IMR-90 (cell line): Measurements from ENCODE around the gene TOMM40L. TPM values are rescaled to one million over a fixed set of nuclear protein-coding genes. Genes with fewer than 3 reads are reported as not detected.

Source experiments
- ATAC-seq: fragments of 200-7000 bp; cut with Tn5 transposase; 2 replicates; pipeline ENCODE4 v1.9.1; 2020; ENCODE audit warnings: low read depth, mild to moderate bottlenecking, moderate library complexity
- BruUV-seq: library from RNA; stranded (reverse); fragments of 400-500 nt; replicated peaks from 2 replicates; lab custom pipeline; 2021; lab: Mats Ljungman, UMichigan
- CTCF ChIA-PET: fragments of 300-600 bp; formaldehyde crosslinking; extraction: SDS; loops from one replicate; lab custom pipeline; 2021; ENCODE audit warnings: antibody characterized with exemption; lab: Yijun Ruan, JAX
- POLR2A ChIA-PET: fragments of 300-600 bp; sonication (Branson Sonifier 250); formaldehyde crosslinking; loops from one replicate; lab custom pipeline; 2022; ENCODE audit warnings: antibody characterized with exemption; ENCODE audit not compliant: unreplicated experiment; lab: Charles Lee
- DNase-seq: peaks from one replicate; pipeline ENCODE4 v3.0.0; 2013
- H2AFZ ChIP-seq: replicated peaks from 2 replicates; pipeline ENCODE3; 2013; ENCODE audit warnings: low read length, mild to moderate bottlenecking; ENCODE audit not compliant: poor library complexity
- H2AK5ac ChIP-seq: 2 replicates; pipeline ENCODE4 v1.6.1; 2013; ENCODE audit warnings: low read depth, low read length, inconsistent platforms
- H2AK9ac ChIP-seq: replicated peaks from 2 replicates; pipeline ENCODE3; 2013; ENCODE audit warnings: mild to moderate bottlenecking, low read depth, low read length, moderate library complexity; ENCODE audit not compliant: poor library complexity
- H2BK120ac ChIP-seq: 2 replicates; pipeline ENCODE4 v1.6.1; 2013; ENCODE audit warnings: low read depth, low read length, inconsistent platforms
- H2BK15ac ChIP-seq: 3 replicates; pipeline ENCODE4 v1.6.1; 2013; ENCODE audit warnings: low read depth, low read length, inconsistent platforms
- H2BK20ac ChIP-seq: 2 replicates; pipeline ENCODE4 v1.6.1; 2013; ENCODE audit warnings: low read depth, mild to moderate bottlenecking, inconsistent platforms, low read length, moderate library complexity
- H2BK5ac ChIP-seq: 2 replicates; pipeline ENCODE4 v1.6.1; 2013; ENCODE audit warnings: mild to moderate bottlenecking, low read depth, low read length, inconsistent platforms; ENCODE audit not compliant: poor library complexity, severe bottlenecking
- H3K14ac ChIP-seq: replicated peaks from 2 replicates; pipeline ENCODE4 v1.6.1; 2013; ENCODE audit warnings: low read depth, low read length, inconsistent platforms
- H3K18ac ChIP-seq: 2 replicates; pipeline ENCODE4 v1.6.1; 2013; ENCODE audit warnings: low read depth, low read length, control low read depth
- H3K23ac ChIP-seq: 2 replicates; pipeline ENCODE4 v1.6.1; 2013; ENCODE audit warnings: low read depth, low read length, inconsistent platforms
- H3K27ac ChIP-seq: 2 replicates; pipeline ENCODE4 v1.5.1; 2013; ENCODE audit warnings: mild to moderate bottlenecking, control low read depth, low read length; ENCODE audit not compliant: insufficient read depth
- H3K27me3 ChIP-seq: 2 replicates; pipeline ENCODE4 v1.6.1; 2013; ENCODE audit warnings: low read length; ENCODE audit not compliant: control insufficient read depth, insufficient read depth
- H3K36me3 ChIP-seq: 2 replicates; pipeline ENCODE4 v1.6.1; 2013; ENCODE audit warnings: low read length, mixed read lengths; ENCODE audit not compliant: control insufficient read depth, insufficient read depth
- H3K4ac ChIP-seq: 2 replicates; pipeline ENCODE4 v1.6.1; 2013; ENCODE audit warnings: low read depth, low read length, inconsistent platforms
- H3K4me1 ChIP-seq: 2 replicates; pipeline ENCODE4 v1.6.1; 2013; ENCODE audit warnings: low read length, mixed read lengths; ENCODE audit not compliant: control insufficient read depth, insufficient read depth
- H3K4me2 ChIP-seq: 2 replicates; pipeline ENCODE4 v1.6.1; 2013; ENCODE audit warnings: low read depth, mild to moderate bottlenecking, control low read depth, low read length, moderate library complexity
- H3K4me3 ChIP-seq: 2 replicates; pipeline ENCODE4 v1.5.1; 2013; ENCODE audit warnings: low read depth, mild to moderate bottlenecking, control low read depth, low read length, moderate library complexity; ENCODE audit not compliant: insufficient read depth
- H3K56ac ChIP-seq: 2 replicates; pipeline ENCODE4 v1.6.1; 2013; ENCODE audit warnings: low read length, inconsistent platforms; ENCODE audit not compliant: insufficient read depth; ENCODE audit errors: extremely low read depth
- H3K79me1 ChIP-seq, 2 experiments: 2 replicates each; pipeline ENCODE4 v1.6.1; 2013; ENCODE audit warnings: low read length in 2 of 2, inconsistent platforms in 1 of 2, low read depth in 1 of 2
- H3K9ac ChIP-seq: 2 replicates; pipeline ENCODE4 v1.6.1; 2013; ENCODE audit warnings: low read depth, low read length, control low read depth
- H3K9me1 ChIP-seq: 2 replicates; pipeline ENCODE4 v1.6.1; 2013; ENCODE audit warnings: low read length, inconsistent platforms; ENCODE audit not compliant: insufficient read depth
- H3K9me3 ChIP-seq: 2 replicates; pipeline ENCODE4 v1.6.1; 2013; ENCODE audit warnings: low read length; ENCODE audit not compliant: control insufficient read depth, insufficient read depth
- H4K20me1 ChIP-seq: 2 replicates; pipeline ENCODE4 v1.6.1; 2013; ENCODE audit warnings: low read length, inconsistent platforms; ENCODE audit not compliant: insufficient read depth
- H4K5ac ChIP-seq: 2 replicates; pipeline ENCODE4 v1.6.1; 2013; ENCODE audit warnings: mild to moderate bottlenecking, low read depth, low read length, control low read depth
- H4K8ac ChIP-seq, 2 experiments: 2 replicates each; pipeline ENCODE4 v1.6.1; 2013; ENCODE audit warnings: low read depth in 2 of 2, low read length in 2 of 2, control low read depth in 1 of 2, inconsistent platforms in 1 of 2
- H4K91ac ChIP-seq: 2 replicates; pipeline ENCODE4 v1.6.1; 2013; ENCODE audit warnings: low read depth, low read length, inconsistent platforms; ENCODE audit not compliant: insufficient read depth
- BHLHE40 ChIP-seq: fragments of 150-350 bp; IDR thresholded peaks from 2 replicates; pipeline ENCODE4 v1.6.1; 2016; ENCODE audit warnings: mild to moderate bottlenecking, low read depth, low read length
- CEBPB ChIP-seq: IDR thresholded peaks from 2 replicates; pipeline ENCODE4 v1.6.1; 2012; ENCODE audit warnings: low read depth, low read length, improper control_type of control experiment
- CHD1 ChIP-seq: IDR thresholded peaks from 2 replicates; pipeline ENCODE4 v1.6.1; 2012; ENCODE audit warnings: low read depth, low read length, improper control_type of control experiment
- FOS ChIP-seq: fragments of 150-350 bp; IDR thresholded peaks from 2 replicates; pipeline ENCODE4 v1.6.1; 2016; ENCODE audit warnings: low read depth, low read length
- MAFK ChIP-seq: IDR thresholded peaks from 2 replicates; pipeline ENCODE4 v1.6.1; 2012; ENCODE audit warnings: low read depth, low read length, improper control_type of control experiment
- MAZ ChIP-seq: IDR thresholded peaks from 2 replicates; pipeline ENCODE4 v1.6.1; 2012; ENCODE audit warnings: low read depth, mild to moderate bottlenecking, low read length, improper control_type of control experiment, moderate library complexity, borderline replicate concordance
- MXI1 ChIP-seq: IDR thresholded peaks from 2 replicates; pipeline ENCODE4 v1.6.1; 2012; ENCODE audit warnings: low read depth, mild to moderate bottlenecking, low read length, moderate library complexity, borderline replicate concordance
- NFE2L2 ChIP-seq: fragments of 150-350 bp; IDR thresholded peaks from 2 replicates; pipeline ENCODE4 v1.6.1; 2016; ENCODE audit warnings: low read depth, mild to moderate bottlenecking, low read length
- POLR2A ChIP-seq: IDR thresholded peaks from 2 replicates; pipeline ENCODE4 v1.6.1; 2012; ENCODE audit warnings: mild to moderate bottlenecking, low read depth, low read length
- RAD21 ChIP-seq: IDR thresholded peaks from 2 replicates; pipeline ENCODE4 v1.6.1; 2012; ENCODE audit warnings: low read length, improper control_type of control experiment
- RFX5 ChIP-seq: IDR thresholded peaks from 2 replicates; pipeline ENCODE4 v1.8.0; 2012; ENCODE audit warnings: low read depth, mild to moderate bottlenecking, low read length, moderate library complexity
- USF2 ChIP-seq: fragments of 150-350 bp; IDR thresholded peaks from 2 replicates; pipeline ENCODE4 v1.6.1; 2017; ENCODE audit warnings: mild to moderate bottlenecking, antibody characterized with exemption, low read length, low read depth
- WGBS, 2 experiments: methylation state at CpG; one replicate each; pipeline versions ENCODE4 v1.1.5 to v1.1.7; 2013; ENCODE audit warnings: missing lambda C conversion rate in 2 of 2; ENCODE audit not compliant: insufficient read length in 1 of 2; ENCODE audit errors: extremely low coverage in 2 of 2; 5-methylcytosine and 5-hydroxymethylcytosine counted together
- dilution Hi-C: fragments of 300-500 bp; cut with HindIII; formaldehyde crosslinking; loops from one replicate; pipeline ENCODE4 v1.14.3; 2018; ENCODE audit warnings: low sequenced_read_pairs; ENCODE audit not compliant: unreplicated experiment
- in situ Hi-C: fragments of 300-500 bp; cut with MboI; formaldehyde crosslinking; loops from 3 replicates; pipeline ENCODE4 v1.14.3; 2019; ENCODE audit warnings: low sequenced_read_pairs, inconsistent platforms, mixed read lengths
- intact Hi-C: fragments of 100-400 bp; cut with micrococcal nuclease; formaldehyde crosslinking; loops from 2 replicates; pipeline ENCODE4 v1.10.0; 2022
- polyA plus RNA-seq, 3 experiments: library from polyadenylated mRNA; depleted of rRNA; stranded (reverse); fragments of >200 nt; gene quantifications; 2 replicates each; pipeline ENCODE4 v1.2.3, GENCODE V29; 2012; ENCODE audit warnings: low replicate concordance in 1 of 3
- total RNA-seq: library from RNA; depleted of rRNA; stranded (reverse); fragments of >200 nt; gene quantifications from 2 replicates; pipeline ENCODE4 v1.2.3, GENCODE V29; 2012

Gene TOMM40L
- total and polyA plus RNA-seq, 2 of the 4 experiments (the other 2 are of a cell fraction): 7.7 to 12.5 TPM

- Histone ChIP-seq H3K4me3 (no peak within 1 kb of the TSS), H3K9ac (no peak within 1 kb of the TSS), H3K9me1 (no peaks in the 10 kb centered on the region), H2BK20ac (no peak within 1 kb of the TSS), H3K4me1 (no peaks in the 10 kb centered on the region), H3K27ac (no peak within 1 kb of the TSS), H2BK120ac (no peak within 1 kb of the TSS), H3K27me3 (peaks cover 12% of the 10 kb centered on the region), H3K23ac (no peak within 1 kb of the TSS), H3K18ac (no peak within 1 kb of the TSS), H3K36me3 (no peaks in the 10 kb centered on the region), H2AK9ac (no peak within 1 kb of the TSS), H4K5ac (no peak within 1 kb of the TSS), H3K4ac (no peak within 1 kb of the TSS), H4K20me1 (no peaks in the 10 kb centered on the region), H3K79me1 (no peaks in the 10 kb centered on the region), H4K91ac (no peak within 1 kb of the TSS), H3K9me3 (no peaks in the 10 kb centered on the region), H3K14ac (no peak within 1 kb of the TSS), H3K4me2 (no peak within 1 kb of the TSS), H2AFZ (peak within 1 kb of the TSS; percentile 23), H3K56ac (no peak within 1 kb of the TSS), H2AK5ac (no peak within 1 kb of the TSS), H4K8ac (no peak within 1 kb of the TSS), H2BK5ac (no peak within 1 kb of the TSS), H2BK15ac (no peak within 1 kb of the TSS)
- intact Hi-C loops: loop anchor here (5.0 kb wide), 1 partner anchor 34 kb away; no protein-coding TSS in a partner anchor
- no CpG with 5 or more reads among the region's 4 CpGs for WGBS, 2 experiments
- DNase-seq (no peak), ATAC-seq (no peak)
- dilution Hi-C loops: no loop called here
- BruUV-seq: no TSS peak
- POLR2A ChIA-PET: no interaction called here
- in situ Hi-C loops: no loop called here
- CTCF ChIA-PET: no interaction called here
- TF ChIP-seq POLR2A (no peak), CEBPB (no peak), MXI1 (no peak), BHLHE40 (no peak), RAD21 (no peak), NFE2L2 (no peak), CHD1 (no peak), FOS (no peak), MAZ (no peak), RFX5 (no peak), USF2 (no peak), MAFK (no peak)
These were observed 12.2 kb downstream of the TOMM40L start, which contains the start of gene NR1I3 for GRCh38 chr1:161238039-161238473. Gene NR1I3 (minus strand): TSS chr1:161238203. CDS start chr1:161236565, 1,638 bp downstream.
